A673 (cell line): ENCODE data around the gene ALDH9A1. TPM values are rescaled to one million over a fixed set of nuclear protein-coding genes. Genes with fewer than 3 reads are reported as not detected.

Experiments
- BruUV-seq: library from RNA; stranded (reverse); fragments of 400-500 nt; replicated peaks from 2 replicates; lab custom pipeline; 2021; lab: Mats Ljungman, UMichigan
- CTCF ChIA-PET: fragments of 300-600 bp; sonication (Branson Sonifier 250); formaldehyde crosslinking; loops from one replicate; lab custom pipeline; 2022; ENCODE audit warnings: antibody characterized with exemption; lab: Charles Lee
- POLR2A ChIA-PET: fragments of 300-600 bp; sonication (Branson Sonifier 250); formaldehyde crosslinking; loops from one replicate; lab custom pipeline; 2022; ENCODE audit warnings: antibody characterized with exemption; ENCODE audit not compliant: low non-redundant PET; lab: Charles Lee
- DNase-seq: peaks from one replicate; pipeline ENCODE4 v3.0.0-alpha.2; 2015; ENCODE audit warnings: low spot score
- H3K27ac ChIP-seq: fragments of 200-600 bp; sonication (generic); 2 replicates; pipeline ENCODE4 v1.5.1; 2016; ENCODE audit warnings: mixed run types, low read depth, mild to moderate bottlenecking, mixed read lengths, antibody characterized with exemption, low read length; ENCODE audit not compliant: poor library complexity, severe bottlenecking
- H3K27me3 ChIP-seq: fragments of 200-600 bp; sonication (generic); replicated peaks from 2 replicates; pipeline ENCODE4 v1.6.1; 2017; ENCODE audit warnings: mixed run types, low read depth, mild to moderate bottlenecking, mixed read lengths, antibody characterized with exemption, low read length; ENCODE audit not compliant: insufficient read depth, poor library complexity
- H3K36me3 ChIP-seq: fragments of 200-600 bp; sonication (generic); 2 replicates; pipeline ENCODE4 v1.6.1; 2016; ENCODE audit warnings: mixed run types, mild to moderate bottlenecking, mixed read lengths, antibody characterized with exemption, low read length; ENCODE audit not compliant: insufficient read depth, poor library complexity, severe bottlenecking
- H3K4me1 ChIP-seq: fragments of 200-600 bp; sonication (generic); 2 replicates; pipeline ENCODE4 v1.6.1; 2017; ENCODE audit warnings: mixed run types, mild to moderate bottlenecking, mixed read lengths, antibody characterized with exemption, low read length; ENCODE audit not compliant: insufficient read depth, poor library complexity, severe bottlenecking
- H3K4me3 ChIP-seq: fragments of 200-600 bp; sonication (generic); 2 replicates; pipeline ENCODE4 v1.5.1; 2016; ENCODE audit warnings: low read depth, mixed run types, mild to moderate bottlenecking, mixed read lengths, low read length; ENCODE audit not compliant: poor library complexity, severe bottlenecking
- H3K9me3 ChIP-seq: fragments of 200-600 bp; sonication (generic); 2 replicates; pipeline ENCODE4 v1.6.1; 2016; ENCODE audit warnings: mixed run types, low read depth, mild to moderate bottlenecking, mixed read lengths, antibody characterized with exemption, low read length; ENCODE audit not compliant: poor library complexity, severe bottlenecking
- CTCF ChIP-seq: fragments of 300-800, 200-600 bp; sonication (generic); conservative IDR thresholded peaks from 2 replicates; pipeline ENCODE4 v1.5.1; 2017; ENCODE audit warnings: low read depth, mild to moderate bottlenecking, antibody characterized with exemption, low read length, moderate library complexity, mixed read lengths
- EZH2 ChIP-seq: fragments of 200-600 bp; sonication (generic); IDR thresholded peaks from 2 replicates; pipeline ENCODE4 v1.6.1; 2017; ENCODE audit warnings: borderline replicate concordance, low read depth, mild to moderate bottlenecking, mixed read lengths, antibody characterized with exemption, low read length; ENCODE audit not compliant: poor library complexity, severe bottlenecking
- intact Hi-C: fragments of 100-400 bp; cut with micrococcal nuclease; formaldehyde crosslinking; loops from one replicate; pipeline ENCODE4 v1.10.0; 2022; ENCODE audit not compliant: unreplicated experiment
- total RNA-seq: library from RNA; stranded (reverse); gene quantifications from 2 replicates; pipeline ENCODE4 v1.2.3, GENCODE V29; 2021

ALDH9A1 gene
- total RNA-seq, 1 experiment from 2014 or later = 83.0 TPM

- peak overlapping the region; percentile 76 for H3K4me3 ChIP-seq
- H3K27me3 ChIP-seq = no peaks in the 10 kb centered on the region
- ChIA-PET POLR2A (no interaction called here), CTCF (no interaction called here)
- intact Hi-C loops = loop anchor here (2.0 to 10.0 kb wide), 2 partner anchors 65 to 133 kb away; partner anchors contain the start of gene TMCO1
- peak overlapping the region; percentile 85 for H3K27ac ChIP-seq
- TF ChIP-seq CTCF = no peak
- TF ChIP-seq EZH2 = no peak
- BruUV-seq = TSS peak; percentile 28
- peaks cover 34% of the 10 kb centered on the region for H3K4me1 ChIP-seq
- DNase-seq = peak; percentile 9
- no peaks in the 10 kb centered on the region for H3K9me3 ChIP-seq
- H3K36me3 ChIP-seq = no peaks in the 10 kb centered on the region
Observed at GRCh38 chr1:165632152-165632469, 66.3 kb downstream of the ALDH9A1 start.

- TF ChIP-seq EZH2 (no peak), CTCF (no peak)
- BruUV-seq = no TSS peak
- DNase-seq = peak; percentile 63
- H3K4me1 ChIP-seq = peaks cover 32% of the 10 kb centered on the region
- ChIA-PET POLR2A (no interaction called here), CTCF (no interaction called here)
- peak overlapping the region; percentile 76 for H3K4me3 ChIP-seq
- no peaks in the 10 kb centered on the region for H3K9me3 ChIP-seq
- no peaks in the 10 kb centered on the region for H3K27me3 ChIP-seq
- no peaks in the 10 kb centered on the region for H3K36me3 ChIP-seq
- H3K27ac ChIP-seq = peak overlapping the region; percentile 85
- intact Hi-C loops = loop anchor here (2.0 to 10.0 kb wide), 2 partner anchors 65 to 133 kb away; partner anchors contain the start of gene TMCO1
Observed at GRCh38 chr1:165631342-165632151, 66.8 kb downstream of the ALDH9A1 start.

- Histone ChIP-seq H3K4me1 (peaks cover 29% of the 10 kb centered on the region), H3K27ac (peak within 1 kb of the TSS; percentile 85), H3K27me3 (no peaks in the 10 kb centered on the region), H3K9me3 (no peaks in the 10 kb centered on the region), H3K36me3 (no peaks in the 10 kb centered on the region), H3K4me3 (peak within 1 kb of the TSS; percentile 76)
- intact Hi-C loops = loop anchor here (10.0 kb wide), 1 partner anchor 134 kb away; the partner anchor contains the start of gene TMCO1
- DNase-seq = peak; percentile 99
- BruUV-seq = no TSS peak
- ChIA-PET CTCF (no interaction called here), POLR2A (no interaction called here)
- TF ChIP-seq CTCF = no peak
- TF ChIP-seq EZH2 = no peak
Observed at GRCh38 chr1:165630629-165631341, 67.6 kb downstream of the ALDH9A1 start, which contains the start of gene MGST3. MGST3 (plus strand) TSS chr1:165631234; CDS start chr1:165649848, 18,614 bp downstream.
